ENCODE data around the gene TMEFF2.

The TMEFF2 gene

GRCh38 chr2:191976436-191976835, 218.3 kb downstream of the TMEFF2 start:
- no peak for DNase-seq

- no peak for DNase-seq
These were observed 220.1 kb downstream of the TMEFF2 start for GRCh38 chr2:191974676-191975075.

- no peak for DNase-seq
These were observed 223.9 kb downstream of the TMEFF2 start for GRCh38 chr2:191970867-191971266.

GRCh38 chr2:191968120-191968519, 226.6 kb downstream of the TMEFF2 start:
- no peak for DNase-seq

GRCh38 chr2:191965733-191966132, 229.0 kb downstream of the TMEFF2 start:
- DNase-seq, result no peak

GRCh38 chr2:191961556-191961955, 233.2 kb downstream of the TMEFF2 start:
- no peak for DNase-seq

- DNase-seq, result no peak
These were observed 235.5 kb downstream of the TMEFF2 start for GRCh38 chr2:191959209-191959608.

- DNase-seq, result no peak
These were observed 236.5 kb downstream of the TMEFF2 start for GRCh38 chr2:191957996-191958860.

- DNase-seq, result no peak
These were observed 240.3 kb downstream of the TMEFF2 start for GRCh38 chr2:191954451-191954850.

- DNase-seq, result no peak
These were observed 242.0 kb downstream of the TMEFF2 start for GRCh38 chr2:191952515-191953270.

GRCh38 chr2:191951832-191952231, 242.9 kb downstream of the TMEFF2 start:
- DNase-seq, result peak in 2 of 58 donors; percentile 3 to 46

GRCh38 chr2:191951376-191951775, 243.4 kb downstream of the TMEFF2 start:
- DNase-seq, result no peak

- DNase-seq, result no peak
These were observed 244.4 kb downstream of the TMEFF2 start for GRCh38 chr2:191950132-191950874.

GRCh38 chr2:191947235-191947634, 247.5 kb downstream of the TMEFF2 start:
- DNase-seq, result no peak

- DNase-seq, result no peak
These were observed 248.1 kb downstream of the TMEFF2 start for GRCh38 chr2:191946471-191947182.

GRCh38 chr2:191945623-191946022, 249.1 kb downstream of the TMEFF2 start:
- no peak for DNase-seq

- DNase-seq, result no peak
These were observed 252.0 kb downstream of the TMEFF2 start for GRCh38 chr2:191942739-191943103.

- peak in 2 of 58 donors; percentile 6 to 24 for DNase-seq
These were observed 252.5 kb downstream of the TMEFF2 start for GRCh38 chr2:191942090-191942738.

GRCh38 chr2:191941376-191941929, 253.3 kb downstream of the TMEFF2 start:
- no peak for DNase-seq

GRCh38 chr2:191938779-191939178, 256.0 kb downstream of the TMEFF2 start:
- DNase-seq, result no peak
